Kidney tubule cell (primary cell): Measurements from ENCODE around the gene SMIM17.
"Not testable (repeated sequence)": the region's sequence is repeated elsewhere in the genome, so short reads cannot be mapped to it uniquely, and the experiment has no call there.

Experiments
- DNase-seq: peaks from one replicate; pipeline ENCODE4 v3.0.0-alpha.2; 2018; ENCODE audit warnings: low spot score

SMIM17 gene

GRCh38 chr19:56660381-56661107 is 17.6 kb downstream of the SMIM17 start:
- no peak for DNase-seq

- DNase-seq, result no peak
These were observed 18.3 kb downstream of the SMIM17 start for GRCh38 chr19:56661248-56661647.

- DNase-seq, result no peak
These were observed 21.1 kb downstream of the SMIM17 start for GRCh38 chr19:56663931-56664500.

GRCh38 chr19:56664511-56664910 is 21.6 kb downstream of the SMIM17 start:
- no peak for DNase-seq

- DNase-seq, result no peak
These were observed 24.4 kb downstream of the SMIM17 start for GRCh38 chr19:56667311-56667870.

- DNase-seq, result no peak
These were observed 25.7 kb downstream of the SMIM17 start for GRCh38 chr19:56668676-56669075.

GRCh38 chr19:56670401-56670960 is 27.5 kb downstream of the SMIM17 start:
- no peak for DNase-seq

GRCh38 chr19:56670961-56671612 is 28.1 kb downstream of the SMIM17 start:
- peak; percentile 2 for DNase-seq

- DNase-seq, result peak; percentile 80
These were observed 28.6 kb downstream of the SMIM17 start, which contains the start of gene ZNF835 for GRCh38 chr19:56671613-56671994. Gene ZNF835, minus strand, starts transcription at chr19:56671757. Its CDS starts 6,559 bp downstream, at chr19:56665198.

- not testable (repeated sequence) for DNase-seq
These were observed 29.7 kb downstream of the SMIM17 start for GRCh38 chr19:56672610-56673009.

- DNase-seq, result no peak
These were observed 35.2 kb downstream of the SMIM17 start for GRCh38 chr19:56678205-56678604.

GRCh38 chr19:56681702-56682101 is 38.7 kb downstream of the SMIM17 start:
- DNase-seq, result no peak

GRCh38 chr19:56683116-56683515 is 40.2 kb downstream of the SMIM17 start:
- DNase-seq, result no peak

- DNase-seq, result peak; percentile 64
These were observed 44.1 kb downstream of the SMIM17 start for GRCh38 chr19:56687031-56687430.

GRCh38 chr19:56689198-56689597 is 46.2 kb downstream of the SMIM17 start:
- DNase-seq, result no peak

- no peak for DNase-seq
These were observed 47.7 kb downstream of the SMIM17 start for GRCh38 chr19:56690670-56691069.

GRCh38 chr19:56692206-56692895 is 49.4 kb downstream of the SMIM17 start:
- DNase-seq, result peak; percentile 17

GRCh38 chr19:56699552-56699951 is 56.6 kb downstream of the SMIM17 start:
- no peak for DNase-seq

GRCh38 chr19:56701895-56702294 is 58.9 kb downstream of the SMIM17 start:
- DNase-seq, result no peak

GRCh38 chr19:56705939-56706338 is 63.0 kb downstream of the SMIM17 start:
- DNase-seq, result no peak
